ENCODE data around the gene OR5T2.
"Not testable (repeated sequence)": the region's sequence is repeated elsewhere in the genome, so short reads cannot be mapped to it uniquely, and the experiment has no call there.

The OR5T2 gene

GRCh38 chr11:56234155-56234554, at the start of gene OR5T2:
OR5T2 (minus strand) TSS chr11:56234255; CDS start chr11:56233062, 1,193 bp downstream.
- DNase-seq (ENCODE audit: low spot score): no peak

- DNase-seq (ENCODE audit: low spot score): no peak
Observed at GRCh38 chr11:56273854-56274253, 39.8 kb upstream of the OR5T2 start, which contains the start of gene OR5T1. OR5T1 (plus strand) TSS chr11:56274154; CDS start chr11:56275639, 1,485 bp downstream.

GRCh38 chr11:56271092-56271491, 37.0 kb upstream of the OR5T2 start:
- DNase-seq (ENCODE audit: low spot score): no peak

DNA sequence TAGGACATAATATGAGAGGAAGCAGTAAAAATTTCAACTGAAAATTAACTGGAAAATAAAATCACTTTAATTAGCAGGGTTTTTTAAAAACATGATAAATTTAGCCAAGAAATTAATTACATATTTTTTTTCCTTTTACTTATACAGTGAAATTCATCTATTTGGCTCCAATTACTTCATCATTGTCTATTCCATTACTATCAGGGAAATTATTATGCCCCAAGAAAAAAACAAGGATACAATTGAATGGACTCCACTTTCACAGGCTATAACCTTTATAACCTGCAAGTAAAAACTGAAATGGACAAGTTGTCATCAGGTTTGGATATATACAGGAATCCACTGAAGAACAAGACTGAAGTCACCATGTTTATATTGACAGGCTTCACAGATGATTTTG, 17.9 kb upstream of the OR5T2 start, which contains the start of gene OR5T3:
Gene OR5T3, plus strand, starts transcription at position 301 of the 400 bp plus-strand sequence. Its CDS starts 0 bp downstream, at position 301.
- DNase-seq (ENCODE audit: low spot score): no peak

GRCh38 chr11:56219735-56220134, 14.3 kb downstream of the OR5T2 start:
- DNase-seq (ENCODE audit: low spot score): not testable (repeated sequence)

GRCh38 chr11:56214537-56214936, 19.5 kb downstream of the OR5T2 start:
- no peak for DNase-seq (ENCODE audit: low spot score)

- DNase-seq (ENCODE audit: low spot score): no peak
Observed at GRCh38 chr11:56207790-56208189, 26.3 kb downstream of the OR5T2 start.

DNA sequence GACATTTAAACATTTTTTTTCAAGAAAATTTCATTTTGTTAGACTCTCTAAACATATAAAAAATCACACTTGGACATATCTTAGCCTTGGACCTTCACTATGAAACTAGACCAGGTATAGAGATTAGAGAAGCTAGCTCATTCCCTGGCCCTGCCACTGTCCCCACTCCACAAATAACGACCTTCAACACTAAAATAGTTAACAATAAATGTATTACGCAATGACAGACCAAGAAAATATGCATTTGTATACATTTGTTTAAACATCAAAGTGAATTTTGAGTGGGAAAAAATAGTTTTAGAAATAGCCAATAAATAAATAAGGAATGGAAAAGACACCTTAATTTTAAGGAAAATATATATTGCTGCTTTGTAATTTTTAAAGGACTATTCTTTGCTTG, 36.7 kb downstream of the OR5T2 start:
- DNase-seq (ENCODE audit: low spot score): no peak

DNA sequence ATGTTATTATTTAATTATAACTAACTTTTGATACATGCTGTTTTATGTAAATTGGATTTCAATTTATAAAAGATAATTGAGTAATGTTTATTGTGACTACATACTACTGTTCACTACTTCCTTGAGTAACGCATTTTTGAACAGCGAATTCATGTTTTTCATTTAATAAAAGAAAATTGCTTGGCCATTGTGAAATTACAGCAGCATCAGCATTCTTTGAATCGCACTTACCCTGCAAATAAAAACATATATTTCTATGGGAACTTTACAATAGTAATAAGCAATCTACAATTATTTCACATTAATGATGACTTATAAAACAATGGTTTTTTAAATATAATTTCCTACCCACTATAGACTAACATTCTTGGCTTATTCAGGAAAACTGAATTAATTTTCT, 37.4 kb downstream of the OR5T2 start:
- DNase-seq (ENCODE audit: low spot score): no peak

GRCh38 chr11:56188602-56189001, 45.5 kb downstream of the OR5T2 start:
- DNase-seq (ENCODE audit: low spot score): no peak

DNA sequence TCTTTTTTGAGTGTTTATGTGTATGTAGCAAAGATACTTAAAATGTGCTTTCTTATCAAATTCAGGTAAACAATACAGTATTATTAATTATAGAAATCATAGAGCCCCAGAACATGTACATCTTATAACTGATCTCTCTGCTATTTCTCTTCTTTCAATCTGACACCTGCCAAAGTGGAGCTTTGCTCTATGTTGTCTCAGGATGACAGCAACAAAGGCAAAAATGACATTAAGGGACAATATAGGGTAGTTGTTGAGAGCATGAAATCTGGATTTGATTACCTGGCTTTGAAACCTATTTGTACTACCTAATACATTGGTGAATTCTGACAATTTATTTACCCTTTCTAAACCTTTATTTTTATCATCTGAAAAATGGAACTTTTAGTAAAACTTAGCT, 50.6 kb downstream of the OR5T2 start:
- no peak for DNase-seq (ENCODE audit: low spot score)

All from AG20443 (cell line).